Frontal cortex (tissue), 4 donors: Measurements from ENCODE around the gene TPRG1L. TPM values are rescaled to one million over a fixed set of nuclear protein-coding genes. Genes with fewer than 3 reads are reported as not detected.

ENCODE experiments used
- DNase-seq, 2 donors: peaks; one replicate each; pipeline ENCODE4 v3.0.0; 2012; ENCODE audit warnings: low spot score in 2 of 2
- FAIRE-seq: peaks from 2 replicates; lab custom pipeline; 2012; peaks lifted over from hg19 to GRCh38; lab: Jason Lieb, UNC
- total RNA-seq: library from RNA; depleted of rRNA; stranded (reverse); fragments of >200 nt; gene quantifications from one replicate; pipeline ENCODE4 v1.2.3, GENCODE V29; 2014
- donor health status: control.
- donor health status: control.
- donor health status: control.

Gene TPRG1L
- total RNA-seq, 1 donor from 2014 or later = 23.6 TPM

DNA sequence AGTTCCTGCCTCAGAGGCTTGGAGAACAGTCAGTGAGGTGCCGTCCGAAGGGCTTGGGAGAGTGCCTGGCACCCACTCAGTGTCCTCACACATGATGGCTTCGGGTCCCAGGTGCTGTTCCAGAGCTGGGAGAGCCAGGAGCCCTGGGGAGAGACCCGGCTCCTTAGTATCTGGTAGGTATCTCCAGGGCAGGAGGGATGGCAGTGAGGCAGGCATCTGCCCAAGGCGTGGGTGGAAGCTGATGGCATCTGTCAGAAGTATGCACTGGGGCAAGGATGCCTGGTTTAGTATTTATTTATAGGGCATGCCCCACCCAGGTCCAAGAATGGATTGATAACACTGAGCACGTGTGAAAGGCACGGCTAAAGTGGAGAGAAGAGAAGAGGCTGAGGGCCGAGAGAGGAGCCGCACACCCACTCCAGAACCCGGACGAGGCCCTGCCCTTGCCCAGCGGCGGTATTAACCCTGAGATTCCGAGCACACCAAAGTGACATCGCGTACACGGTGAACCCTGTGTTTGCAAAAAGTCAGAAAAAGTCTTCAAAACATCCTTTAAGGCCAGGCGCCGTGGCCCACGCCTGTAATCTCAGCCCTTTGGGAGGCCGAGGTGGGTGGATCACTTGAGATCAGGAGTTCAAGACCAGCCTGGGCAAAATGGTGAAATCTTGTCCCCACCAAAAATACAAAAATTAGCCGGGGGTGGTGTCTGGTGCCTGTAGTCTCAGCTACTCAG is 29.9 kb downstream of the TPRG1L start:
- FAIRE-seq (no peak), DNase-seq (no peak)

GRCh38 chr1:3656450-3657095 is 31.8 kb downstream of the TPRG1L start:
- no peak for FAIRE-seq
- DNase-seq = no peak

- FAIRE-seq = no peak
- no peak for DNase-seq
Measured at GRCh38 chr1:3657096-3657475, 32.3 kb downstream of the TPRG1L start.

DNA sequence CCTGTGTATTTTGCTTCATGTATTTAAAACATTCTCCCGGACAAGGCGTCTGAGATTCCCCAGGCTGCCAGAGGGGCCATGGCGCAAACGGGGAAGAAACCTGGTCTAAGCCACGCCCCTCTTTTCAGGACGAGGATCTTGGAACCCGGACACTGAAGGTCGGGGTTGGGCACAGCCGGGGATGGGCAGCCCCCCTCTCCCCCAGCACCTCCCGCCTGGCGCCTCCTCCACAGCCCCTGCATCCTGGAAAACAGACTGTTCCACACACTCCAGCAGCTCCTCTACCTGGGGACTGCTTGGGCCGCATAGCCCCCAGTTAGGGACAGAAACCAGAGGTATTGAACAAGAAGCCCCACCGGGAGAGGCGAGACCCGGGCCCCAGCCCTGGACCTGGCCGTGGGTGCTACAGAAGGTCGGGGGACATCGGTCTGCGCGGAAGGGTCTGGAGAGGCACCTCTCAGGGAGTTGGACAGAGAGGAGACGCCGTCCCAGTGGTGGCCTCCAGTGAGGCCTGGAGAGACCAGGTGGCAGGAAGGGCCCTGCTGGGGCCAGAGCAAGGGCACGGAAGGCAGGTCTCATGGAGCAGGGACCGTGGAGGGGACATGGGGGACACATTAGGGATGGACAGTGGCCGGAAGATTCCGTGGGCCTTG is 32.9 kb downstream of the TPRG1L start:
- DNase-seq = no peak
- FAIRE-seq = no peak

GRCh38 chr1:3658231-3658615 is 33.4 kb downstream of the TPRG1L start:
- no peak for DNase-seq
- FAIRE-seq = no peak

DNA sequence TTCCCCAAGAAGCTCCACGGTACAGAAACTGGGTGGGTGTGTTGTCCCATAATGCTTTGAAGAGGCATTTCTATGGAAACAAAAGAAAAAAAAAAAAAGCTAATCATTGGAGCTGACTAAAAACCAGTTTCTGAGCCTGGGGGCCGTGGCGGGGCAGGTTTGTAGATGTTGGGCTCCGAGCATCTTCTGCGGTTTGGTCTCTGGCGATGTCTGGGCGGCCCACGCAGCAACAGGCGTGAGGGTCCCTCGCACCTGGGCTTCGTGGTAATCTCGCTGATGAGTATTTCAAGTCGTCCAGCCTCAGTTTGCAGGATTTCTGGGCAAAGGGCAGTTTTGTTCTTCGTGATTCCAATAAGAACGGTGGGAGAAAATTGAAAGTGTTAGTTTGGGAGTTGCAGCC is 34.3 kb downstream of the TPRG1L start:
- DNase-seq = no peak
- FAIRE-seq = no peak

GRCh38 chr1:3660704-3661103 is 35.9 kb downstream of the TPRG1L start:
- FAIRE-seq = no peak

DNA sequence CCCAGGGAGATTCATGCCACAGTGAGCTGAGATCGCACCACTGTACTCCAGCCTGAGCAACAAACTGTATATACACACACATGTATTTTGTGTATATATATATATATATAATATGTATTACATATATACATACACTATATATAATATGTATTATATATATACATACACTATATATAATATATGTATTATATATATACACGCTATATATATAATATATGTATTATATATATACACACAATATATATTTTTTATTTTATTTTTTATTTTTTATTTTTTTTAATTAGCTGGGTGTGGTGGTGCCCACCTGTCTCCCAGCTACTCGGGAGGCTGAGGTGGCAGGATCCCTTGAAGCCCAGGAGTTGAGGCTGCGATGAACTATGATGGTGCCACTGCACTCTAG is 36.8 kb downstream of the TPRG1L start:
- no peak for FAIRE-seq

More at GRCh38 chr1:3660704-3661103, 35.9 kb downstream of the TPRG1L start:
- DNase-seq = no peak

GRCh38 chr1:3662080-3662671 is 37.4 kb downstream of the TPRG1L start:
- DNase-seq (no peak), FAIRE-seq (no peak)

More for the DNA sequence above, 36.8 kb downstream of the TPRG1L start:
- no peak for DNase-seq

DNA sequence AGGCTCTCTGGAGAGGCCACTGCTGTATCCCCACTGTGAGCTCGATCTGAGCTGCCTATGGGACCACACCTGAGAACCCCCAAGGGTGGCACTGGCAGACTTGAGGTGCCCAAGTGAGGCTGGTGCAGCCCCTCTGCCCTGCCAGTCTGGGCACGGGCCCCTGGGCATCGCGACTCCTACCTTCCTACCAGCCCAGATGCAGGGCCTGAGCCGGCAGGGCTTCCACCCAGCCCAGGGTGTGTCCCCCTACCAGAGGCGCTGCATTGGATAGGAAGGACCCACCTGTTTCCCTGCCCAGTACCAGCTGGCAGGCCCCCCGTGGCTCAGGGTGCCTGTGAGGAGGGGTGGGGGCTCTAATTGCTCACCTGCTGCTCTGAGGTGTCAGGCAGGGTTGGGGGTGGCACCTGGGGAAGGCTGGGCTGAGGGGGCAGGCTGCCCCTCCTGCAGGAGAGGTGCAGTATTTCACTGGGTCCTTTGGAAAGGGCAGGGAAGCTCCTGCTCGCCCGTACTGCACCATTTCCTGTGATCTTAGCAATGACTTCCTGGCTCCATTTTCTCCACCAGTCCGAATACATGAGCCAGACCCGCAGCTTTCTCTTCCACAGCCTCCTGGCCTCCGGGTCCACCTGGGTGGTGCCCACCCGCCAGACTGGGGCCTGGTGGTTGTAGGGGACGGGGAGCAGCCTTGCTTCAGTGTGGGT is 39.3 kb downstream of the TPRG1L start:
- FAIRE-seq (no peak), DNase-seq (no peak)

DNA sequence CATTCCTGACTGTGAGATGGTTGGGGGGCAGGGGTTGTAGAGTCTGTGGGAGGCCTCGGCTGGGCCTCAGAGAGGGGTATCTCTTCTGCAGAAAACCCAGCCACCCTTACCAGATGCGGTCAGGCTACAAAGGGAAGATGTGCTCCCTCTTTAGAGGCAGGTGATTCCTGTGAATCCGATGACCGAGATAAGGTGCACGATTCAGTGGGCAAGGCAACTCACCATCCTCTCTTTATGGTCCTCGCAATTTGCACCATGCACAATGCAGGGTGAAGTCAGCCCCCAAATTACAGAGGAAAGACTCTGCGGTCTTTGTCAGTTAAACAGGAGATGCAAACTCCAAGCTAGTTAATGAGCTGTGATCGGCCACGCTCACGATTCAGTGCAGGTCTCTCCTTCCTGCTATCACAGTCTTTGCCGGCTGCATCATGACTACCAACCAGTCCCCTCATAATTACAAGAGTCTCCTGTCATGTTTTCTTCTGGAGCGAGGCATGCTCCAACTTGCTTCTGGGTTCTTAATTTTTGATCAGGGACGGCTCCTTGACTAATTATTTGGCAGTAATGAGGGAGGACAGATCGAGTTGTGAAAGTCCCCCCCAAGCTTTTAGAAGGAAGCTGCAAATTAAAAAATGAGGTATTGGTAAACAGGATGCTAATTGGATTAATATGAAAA is 40.0 kb downstream of the TPRG1L start:
- no peak for DNase-seq
- no peak for FAIRE-seq

DNA sequence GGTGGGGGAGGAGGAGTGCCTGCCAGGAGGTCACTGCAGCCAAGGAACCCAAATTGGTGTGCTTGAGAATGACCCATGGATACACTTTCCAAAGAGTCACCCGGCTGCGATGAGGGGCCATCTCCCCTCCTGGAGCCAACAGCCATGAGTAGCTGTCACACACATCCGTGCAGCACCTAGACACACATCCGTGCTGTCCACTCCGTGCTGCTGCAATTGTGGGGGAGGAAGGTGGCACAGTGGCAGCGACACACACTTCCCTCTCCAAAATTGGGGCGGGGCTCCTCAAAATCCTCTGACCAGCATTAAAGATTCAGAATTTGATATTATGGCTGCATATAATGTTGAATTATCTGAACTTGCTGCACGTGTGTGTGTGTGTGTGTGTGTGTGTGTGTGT is 43.3 kb downstream of the TPRG1L start:
- FAIRE-seq = no peak
- no peak for DNase-seq

GRCh38 chr1:3668585-3669300 is 43.9 kb downstream of the TPRG1L start:
- DNase-seq (no peak), FAIRE-seq (no peak)

DNA sequence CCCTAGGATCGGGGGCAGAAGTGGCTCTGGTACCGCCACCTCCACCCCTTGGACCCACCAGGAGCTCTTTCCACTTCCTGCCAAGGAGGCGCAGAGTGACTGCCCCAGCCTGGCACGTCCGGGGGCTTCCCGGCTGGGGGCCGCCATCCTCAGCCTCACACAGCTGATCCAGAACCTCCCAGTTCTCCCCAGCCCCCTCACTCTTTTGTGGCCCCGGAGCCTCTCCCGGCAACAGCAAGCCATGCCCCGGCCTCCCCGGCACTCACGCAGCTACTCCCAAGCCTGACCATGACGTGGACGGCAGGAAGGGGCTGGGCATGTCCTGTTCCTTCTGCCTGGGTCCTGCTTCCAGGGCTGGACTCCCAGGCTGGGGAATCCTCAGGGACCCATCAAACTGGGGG is 44.6 kb downstream of the TPRG1L start:
- FAIRE-seq = no peak
- DNase-seq = no peak

GRCh38 chr1:3669971-3670431 is 45.2 kb downstream of the TPRG1L start:
- FAIRE-seq (no peak), DNase-seq (no peak)

- FAIRE-seq (no peak), DNase-seq (no peak)
Measured at GRCh38 chr1:3670823-3671265, 46.0 kb downstream of the TPRG1L start.

- DNase-seq = no peak
- FAIRE-seq = no peak
Measured at GRCh38 chr1:3671371-3672180, 46.8 kb downstream of the TPRG1L start.
